Upper lobe of left lung (tissue), 6 donors: ENCODE results near the gene GABRB2. TPM values are rescaled to one million over a fixed set of nuclear protein-coding genes. Genes with fewer than 3 reads are reported as not detected.

Source experiments
- ATAC-seq, 2 donors: fragments of 200-7000 bp; cut with Tn5 transposase; one replicate each; pipeline ENCODE4 v1.9.1; 2022; ENCODE audit warnings: mild to moderate bottlenecking in 2 of 2, moderate library complexity in 2 of 2; ENCODE audit not compliant: low FRiP score in 2 of 2
- DNase-seq, 2 donors: peaks; one replicate each; pipeline ENCODE4 v3.0.0-alpha.2; 2019 to 2020
- H3K27ac ChIP-seq, 4 donors: fragments of 200-600 bp; sonication (generic); one replicate each; pipeline ENCODE4 v1.5.1; 2016 to 2019
- H3K27me3 ChIP-seq, 4 donors: fragments of 200-600 bp; sonication (generic); one replicate each; pipeline ENCODE4 v1.5.1; 2017 to 2019
- H3K36me3 ChIP-seq, 4 donors: fragments of 200-600 bp; sonication (generic); one replicate each; pipeline ENCODE4 v1.5.1; 2016 to 2019
- H3K4me1 ChIP-seq, 4 donors: fragments of 200-600 bp; sonication (generic); one replicate each; pipeline ENCODE4 v1.5.1; 2018 to 2019
- H3K4me3 ChIP-seq, 4 donors: fragments of 200-600 bp; sonication (generic); one replicate each; pipeline ENCODE4 v1.5.1; 2017 to 2019; ENCODE audit warnings: mild to moderate bottlenecking in 2 of 4, moderate library complexity in 1 of 4
- H3K9me3 ChIP-seq, 4 donors: fragments of 200-600 bp; sonication (generic); one replicate each; pipeline ENCODE4 v1.5.1; 2018 to 2019
- EP300 ChIP-seq, 4 donors: sonication (generic); formaldehyde crosslinking; IDR thresholded peaks; one replicate each; pipeline ENCODE4 v1.5.1; 2017; ENCODE audit warnings: antibody characterized with exemption in 4 of 4, control low read depth in 2 of 4
- POLR2A ChIP-seq, 4 donors: fragments of 450-650 bp; IDR thresholded peaks; one replicate each; pipeline ENCODE4 v1.5.1; 2016 to 2017; ENCODE audit warnings: antibody characterized with exemption in 4 of 4, mild to moderate bottlenecking in 2 of 4
- POLR2AphosphoS5 ChIP-seq, 2 donors: sonication (generic); formaldehyde crosslinking; IDR thresholded peaks; one replicate each; pipeline ENCODE4 v1.5.1; 2017; ENCODE audit warnings: antibody characterized with exemption in 2 of 2
- WGBS, 2 donors: methylation state at CpG; one replicate each; pipeline ENCODE4 v1.1.5; 2017 to 2018; 5-methylcytosine and 5-hydroxymethylcytosine counted together
- total RNA-seq, 6 donors: library from RNA; depleted of rRNA in 4 of 6; stranded (reverse); fragments of >200 nt in 4 of 6; gene quantifications; one replicate each; pipeline versions ENCODE4 v1.1.0 to v1.2.1, GENCODE V29; 2016 to 2021
- TF ChIP-seq, protein P1 (sequence below), 6 experiments: fragments of 450-650 bp in 4 of 6; fragments of 200-600 bp in 2 of 6; sonication (generic) in 2 of 6; IDR thresholded peaks; one replicate each; pipeline ENCODE4 v1.5.1; 2016 to 2019; ENCODE audit warnings: antibody characterized with exemption in 6 of 6
- donor health status: DM: no; HTN: no; CAD: no; lungs with moderate emphysema.
- donor health status: DM: no; HTN: yes; CAD: no; lungs with severe emphysema.

GABRB2 gene
- total RNA-seq, 6 donors from 2014 or later = 0.39 to 1.5 (median 0.63) TPM; not detected in 1

DNA sequence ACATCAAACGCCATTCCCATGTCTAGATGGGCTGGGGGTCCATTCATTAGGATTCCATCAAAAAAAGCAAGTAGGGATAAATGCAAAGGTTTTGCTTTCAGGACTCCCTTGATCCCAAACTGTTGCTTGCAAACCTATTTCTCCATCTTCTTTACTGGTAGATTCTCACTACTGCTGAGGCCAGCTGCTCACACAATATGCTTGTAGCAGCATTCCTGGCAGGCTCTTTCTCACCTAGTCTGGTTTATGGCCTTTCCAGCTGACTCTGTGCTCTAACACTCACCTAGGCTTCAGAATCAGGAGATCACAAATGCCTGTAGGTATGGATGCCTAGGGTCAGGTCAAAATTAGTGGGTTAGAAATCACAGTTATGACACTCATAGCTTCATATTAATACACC, 274.7 kb downstream of the GABRB2 start:
- TF ChIP-seq EP300 (IDR thresholded peaks at IDR 0.05) (no peak), POLR2AphosphoS5 (IDR thresholded peaks at IDR 0.05) (no peak), POLR2A (IDR thresholded peaks at IDR 0.05) (no peak)
- TF ChIP-seq, protein P1, sequence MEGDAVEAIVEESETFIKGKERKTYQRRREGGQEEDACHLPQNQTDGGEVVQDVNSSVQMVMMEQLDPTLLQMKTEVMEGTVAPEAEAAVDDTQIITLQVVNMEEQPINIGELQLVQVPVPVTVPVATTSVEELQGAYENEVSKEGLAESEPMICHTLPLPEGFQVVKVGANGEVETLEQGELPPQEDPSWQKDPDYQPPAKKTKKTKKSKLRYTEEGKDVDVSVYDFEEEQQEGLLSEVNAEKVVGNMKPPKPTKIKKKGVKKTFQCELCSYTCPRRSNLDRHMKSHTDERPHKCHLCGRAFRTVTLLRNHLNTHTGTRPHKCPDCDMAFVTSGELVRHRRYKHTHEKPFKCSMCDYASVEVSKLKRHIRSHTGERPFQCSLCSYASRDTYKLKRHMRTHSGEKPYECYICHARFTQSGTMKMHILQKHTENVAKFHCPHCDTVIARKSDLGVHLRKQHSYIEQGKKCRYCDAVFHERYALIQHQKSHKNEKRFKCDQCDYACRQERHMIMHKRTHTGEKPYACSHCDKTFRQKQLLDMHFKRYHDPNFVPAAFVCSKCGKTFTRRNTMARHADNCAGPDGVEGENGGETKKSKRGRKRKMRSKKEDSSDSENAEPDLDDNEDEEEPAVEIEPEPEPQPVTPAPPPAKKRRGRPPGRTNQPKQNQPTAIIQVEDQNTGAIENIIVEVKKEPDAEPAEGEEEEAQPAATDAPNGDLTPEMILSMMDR (IDR thresholded peaks at IDR 0.05) = no peak
- no peak for ATAC-seq

DNA sequence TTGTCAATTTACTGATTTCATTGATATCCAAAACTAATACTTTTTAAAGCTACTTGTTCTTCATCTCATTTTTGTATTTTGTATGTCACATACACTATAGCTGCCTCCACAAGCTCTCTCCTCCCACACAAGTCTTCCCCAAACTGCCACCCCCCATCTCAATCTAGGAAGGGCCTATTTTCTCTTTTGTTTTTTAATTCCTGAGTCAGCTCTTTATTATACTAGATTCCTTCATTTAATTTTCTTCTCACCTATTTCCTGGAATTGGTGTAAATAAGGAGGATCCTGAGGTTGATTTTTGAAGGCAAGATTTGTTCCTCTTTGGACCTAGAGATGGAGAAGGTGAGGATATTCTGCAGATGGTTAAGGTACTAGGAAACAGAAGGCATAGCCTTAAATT, 277.4 kb downstream of the GABRB2 start:
- Histone ChIP-seq H3K36me3 (no peaks in the 10 kb centered on the region), H3K27ac (no peak overlapping the region), H3K27me3 (no peaks in the 10 kb centered on the region), H3K4me3 (no peak overlapping the region), H3K4me1 (no peaks in the 10 kb centered on the region), H3K9me3 (no peaks in the 10 kb centered on the region)
- DNase-seq = no peak
- ATAC-seq = no peak
- TF ChIP-seq POLR2A (IDR thresholded peaks at IDR 0.05) = no peak
- TF ChIP-seq, protein P1 (IDR thresholded peaks at IDR 0.05) = no peak
- TF ChIP-seq POLR2AphosphoS5 (IDR thresholded peaks at IDR 0.05) = no peak
- TF ChIP-seq EP300 (IDR thresholded peaks at IDR 0.05) = no peak

More for the DNA sequence above, 274.7 kb downstream of the GABRB2 start:
- WGBS, 2 donors = 59 to 69% methylated on average over 1 of the region's 1 CpG
- H3K4me1 ChIP-seq = no peaks in the 10 kb centered on the region
- no peak for DNase-seq
- no peaks in the 10 kb centered on the region for H3K27me3 ChIP-seq
- no peak overlapping the region for H3K27ac ChIP-seq
- H3K36me3 ChIP-seq = no peaks in the 10 kb centered on the region
- no peaks in the 10 kb centered on the region for H3K9me3 ChIP-seq
- no peak overlapping the region for H3K4me3 ChIP-seq

DNA sequence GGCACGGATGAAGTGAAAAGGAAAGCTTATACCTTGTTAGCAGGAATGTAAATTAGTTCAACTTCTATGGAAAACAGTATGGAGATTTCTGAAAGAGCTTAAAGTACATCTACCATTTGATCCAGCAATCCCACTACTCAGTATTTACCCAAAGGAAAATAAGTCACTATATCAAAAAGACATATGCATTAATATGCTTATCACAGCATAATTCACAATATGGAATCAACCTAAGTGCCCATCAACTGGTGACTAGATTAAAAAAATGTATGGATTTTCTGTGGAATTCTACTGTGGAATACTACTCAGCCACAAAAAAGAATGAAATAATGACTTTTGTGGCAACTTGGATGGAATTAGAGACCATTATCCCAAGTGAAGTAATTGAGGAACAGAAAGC, 279.6 kb downstream of the GABRB2 start:
- H3K4me1 ChIP-seq = no peaks in the 10 kb centered on the region
- no peaks in the 10 kb centered on the region for H3K36me3 ChIP-seq
- no peak overlapping the region for H3K4me3 ChIP-seq
- ATAC-seq (no peak), DNase-seq (no peak)
- TF ChIP-seq, protein P1 (IDR thresholded peaks at IDR 0.05) = no peak
- TF ChIP-seq POLR2AphosphoS5 (IDR thresholded peaks at IDR 0.05) = no peak
- TF ChIP-seq POLR2A (IDR thresholded peaks at IDR 0.05) = no peak
- no peak for TF ChIP-seq EP300 (IDR thresholded peaks at IDR 0.05)
- no peak overlapping the region for H3K27ac ChIP-seq
- no peaks in the 10 kb centered on the region for H3K27me3 ChIP-seq
- no peaks in the 10 kb centered on the region for H3K9me3 ChIP-seq
- 88 to 94% methylated on average over 1 of the region's 1 CpG for WGBS, 2 donors

DNA sequence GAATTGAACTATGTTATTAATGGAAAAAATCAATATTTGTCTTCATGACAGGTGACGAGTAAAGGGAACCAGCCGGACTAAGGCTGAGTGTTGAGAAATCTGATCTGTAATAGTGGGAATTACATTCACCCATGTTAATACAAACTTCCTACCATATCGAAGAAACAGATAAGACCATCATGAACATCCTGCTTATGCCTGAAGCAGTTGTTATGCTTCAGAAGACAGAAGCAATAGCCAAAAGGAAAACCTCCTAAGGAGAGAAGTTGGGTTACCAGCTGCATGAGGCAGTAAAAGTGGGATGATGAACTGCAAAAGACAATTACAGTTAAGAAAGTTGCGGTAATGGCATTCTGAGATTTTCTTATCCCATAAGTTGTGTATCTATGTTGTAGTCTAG, 281.5 kb downstream of the GABRB2 start:
- Histone ChIP-seq H3K4me1 (no peaks in the 10 kb centered on the region), H3K4me3 (no peak overlapping the region), H3K27me3 (no peaks in the 10 kb centered on the region), H3K36me3 (no peaks in the 10 kb centered on the region), H3K9me3 (no peaks in the 10 kb centered on the region), H3K27ac (no peak overlapping the region)
- TF ChIP-seq, protein P1 (IDR thresholded peaks at IDR 0.05) = no peak
- TF ChIP-seq EP300 (IDR thresholded peaks at IDR 0.05) = no peak
- TF ChIP-seq POLR2AphosphoS5 (IDR thresholded peaks at IDR 0.05) = no peak
- no peak for TF ChIP-seq POLR2A (IDR thresholded peaks at IDR 0.05)
- DNase-seq (no peak), ATAC-seq (no peak)
- 62 to 68% methylated on average over 4 of the region's 4 CpGs for WGBS, 2 donors

GRCh38 chr5:161263191-161263590, 283.3 kb downstream of the GABRB2 start:
- Histone ChIP-seq H3K36me3 (no peaks in the 10 kb centered on the region), H3K4me1 (no peaks in the 10 kb centered on the region), H3K4me3 (no peak overlapping the region), H3K27me3 (no peaks in the 10 kb centered on the region), H3K9me3 (no peaks in the 10 kb centered on the region), H3K27ac (no peak overlapping the region)
- no peak for ATAC-seq
- TF ChIP-seq EP300 (IDR thresholded peaks at IDR 0.05) (no peak), POLR2AphosphoS5 (IDR thresholded peaks at IDR 0.05) (no peak), POLR2A (IDR thresholded peaks at IDR 0.05) (no peak)
- TF ChIP-seq, protein P1 (IDR thresholded peaks at IDR 0.05) = no peak
- no peak for DNase-seq
